Measurements from ENCODE around the gene MAN1A1.

MAN1A1 gene

GRCh38 chr6:119345114-119345513, 4.4 kb downstream of the MAN1A1 start:
- no peak for DNase-seq

GRCh38 chr6:119344306-119344705, 5.3 kb downstream of the MAN1A1 start:
- DNase-seq, result no peak

GRCh38 chr6:119343573-119344146, 5.9 kb downstream of the MAN1A1 start:
- DNase-seq, result no peak

- DNase-seq, result no peak
These were observed 6.4 kb downstream of the MAN1A1 start for GRCh38 chr6:119343167-119343566.

GRCh38 chr6:119342430-119342829, 7.1 kb downstream of the MAN1A1 start:
- no peak for DNase-seq

- DNase-seq, result no peak
These were observed 8.6 kb downstream of the MAN1A1 start for GRCh38 chr6:119340796-119341487.

- DNase-seq, result no peak
These were observed 9.6 kb downstream of the MAN1A1 start for GRCh38 chr6:119339941-119340456.

GRCh38 chr6:119337762-119338161, 11.8 kb downstream of the MAN1A1 start:
- no peak for DNase-seq

- DNase-seq, result no peak
These were observed 12.3 kb downstream of the MAN1A1 start for GRCh38 chr6:119337252-119337651.

GRCh38 chr6:119334535-119335264, 14.9 kb downstream of the MAN1A1 start:
- no peak for DNase-seq

- DNase-seq, result no peak
These were observed 15.8 kb downstream of the MAN1A1 start for GRCh38 chr6:119333707-119334295.

- DNase-seq, result no peak
These were observed 16.4 kb downstream of the MAN1A1 start for GRCh38 chr6:119333063-119333609.

- no peak for DNase-seq
These were observed 17.8 kb downstream of the MAN1A1 start for GRCh38 chr6:119331663-119332286.

GRCh38 chr6:119330520-119331113, 18.9 kb downstream of the MAN1A1 start:
- DNase-seq, result no peak

- DNase-seq, result no peak
These were observed 19.8 kb downstream of the MAN1A1 start for GRCh38 chr6:119329794-119330180.

- no peak for DNase-seq
These were observed 20.4 kb downstream of the MAN1A1 start for GRCh38 chr6:119328892-119329793.

- no peak for DNase-seq
These were observed 21.3 kb downstream of the MAN1A1 start for GRCh38 chr6:119328254-119328653.

- no peak for DNase-seq
These were observed 21.8 kb downstream of the MAN1A1 start for GRCh38 chr6:119327810-119328209.

- no peak for DNase-seq
These were observed 23.1 kb downstream of the MAN1A1 start for GRCh38 chr6:119326291-119327005.

- no peak for DNase-seq
These were observed 23.8 kb downstream of the MAN1A1 start for GRCh38 chr6:119325559-119326265.

Measured in stimulated activated naive CD4-positive, alpha-beta T cell treated with Interleukin-2 at 50 U/mL for 16 hours (primary cell).